OCI-LY3 (cell line): ENCODE results near the gene METTL23.
"Not testable (repeated sequence)": the region's sequence is repeated elsewhere in the genome, so short reads cannot be mapped to it uniquely, and the experiment has no call there.

Experiments
- H2AFZ ChIP-seq: fragments of 200-600, 300-600 bp; shearing (Covaris generic); 2 replicates; pipeline ENCODE4 v1.6.0; 2014; ENCODE audit warnings: antibody characterized with exemption, low read depth, low read length
- H3K27ac ChIP-seq: fragments of 200-600, 300-600 bp; sonication (generic); 2 replicates; pipeline ENCODE4 v1.5.1; 2014; ENCODE audit warnings: mild to moderate bottlenecking, low read length, moderate library complexity, mixed read lengths
- H3K27me3 ChIP-seq: fragments of 200-600, 300-600 bp; sonication (generic); 2 replicates; pipeline ENCODE4 v1.6.1; 2014; ENCODE audit warnings: low read depth, low read length, mixed read lengths
- H3K36me3 ChIP-seq: fragments of 200-600, 300-600 bp; sonication (generic); replicated peaks from 2 replicates; pipeline ENCODE3; 2014; ENCODE audit warnings: low read depth, low read length, mixed read lengths
- H3K4me1 ChIP-seq: fragments of 300-600, 200-600 bp; sonication (generic); 2 replicates; pipeline ENCODE4 v1.6.1; 2014; ENCODE audit warnings: low read length, mixed read lengths
- H3K4me2 ChIP-seq: fragments of 200-600, 300-600 bp; sonication (generic); 2 replicates; pipeline ENCODE4 v1.6.1; 2014; ENCODE audit warnings: low read length, mixed read lengths
- H3K4me3 ChIP-seq: fragments of 300-600, 200-600 bp; sonication (generic); 2 replicates; pipeline ENCODE4 v1.5.1; 2014; ENCODE audit warnings: antibody characterized with exemption, mild to moderate bottlenecking, low read length, moderate library complexity
- H3K79me2 ChIP-seq: fragments of 300-600, 200-600 bp; shearing (Covaris generic); 2 replicates; pipeline ENCODE4 v1.6.1; 2014; ENCODE audit warnings: mild to moderate bottlenecking, low read length, mixed read lengths
- H3K9ac ChIP-seq: fragments of 300-600, 200-600 bp; shearing (Covaris generic); 2 replicates; pipeline ENCODE4 v1.6.0; 2014; ENCODE audit warnings: mild to moderate bottlenecking, low read length, moderate library complexity
- H3K9me3 ChIP-seq: fragments of 200-600, 300-600 bp; shearing (Covaris generic); 2 replicates; pipeline ENCODE4 v1.6.1; 2014; ENCODE audit warnings: low read length, mixed read lengths; ENCODE audit not compliant: insufficient read depth
- H4K20me1 ChIP-seq: fragments of 200-600, 300-600 bp; sonication (generic); 2 replicates; pipeline ENCODE4 v1.6.1; 2016; ENCODE audit warnings: low read length, mixed read lengths; ENCODE audit not compliant: insufficient read depth
- EZH2phosphoT487 ChIP-seq: fragments of 200-600 bp; shearing (Covaris generic); IDR thresholded peaks from 2 replicates; pipeline ENCODE4 v1.6.1; 2018; ENCODE audit warnings: antibody characterized with exemption, mixed run types, low read depth
- TF ChIP-seq, protein P1 (sequence below): fragments of 200-600, 300-600 bp; sonication (generic); IDR thresholded peaks from 2 replicates; pipeline ENCODE4 v1.5.1; 2014; ENCODE audit warnings: antibody characterized with exemption, low read length, low read depth

METTL23 gene

DNA sequence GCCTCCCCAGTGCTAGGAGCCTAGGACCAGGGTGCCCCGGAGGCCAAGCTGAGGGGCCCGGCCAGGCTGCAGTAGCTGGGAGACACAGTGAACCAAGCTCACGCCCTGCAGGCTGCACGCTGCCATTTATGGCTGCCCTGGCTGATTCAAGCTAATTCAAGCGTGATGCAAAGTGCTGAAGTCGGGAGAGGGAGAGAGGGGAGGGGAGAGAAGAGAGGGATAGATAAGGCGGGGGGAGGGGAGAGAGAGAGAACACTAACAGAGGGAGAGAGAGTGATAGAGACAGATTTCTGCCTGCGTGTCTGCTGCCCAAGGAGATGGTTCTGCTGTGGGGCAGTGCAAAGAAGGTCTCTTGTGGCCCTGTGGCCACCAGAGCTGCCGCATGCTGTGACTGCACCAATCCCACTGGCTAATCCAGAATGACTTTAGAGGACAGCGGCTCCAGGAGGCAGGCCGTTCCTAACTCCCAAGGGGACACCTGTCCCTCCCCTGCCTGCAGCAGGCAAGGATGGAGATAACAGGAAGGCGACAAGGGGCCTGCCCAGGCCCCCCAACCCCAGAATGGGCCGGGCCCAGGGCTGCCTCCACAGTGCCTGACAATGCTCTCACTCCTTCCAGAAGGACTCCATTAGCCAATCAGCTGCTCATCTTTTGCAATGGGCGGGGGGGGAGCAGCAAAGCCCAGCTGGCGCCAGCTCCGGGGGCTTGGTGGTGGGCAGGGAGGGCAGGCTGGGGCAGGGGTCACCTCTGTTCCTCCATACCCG, 28.8 kb upstream of the METTL23 start:
- H3K4me1 ChIP-seq = peaks cover 48% of the 10 kb centered on the region
- H2AFZ ChIP-seq = no peak overlapping the region
- H3K27me3 ChIP-seq = peaks cover 4% of the 10 kb centered on the region; the same call in 1 of the 2 replicates
- no peaks in the 10 kb centered on the region for H3K79me2 ChIP-seq
- H4K20me1 ChIP-seq = no peaks in the 10 kb centered on the region
- no peaks in the 10 kb centered on the region for H3K36me3 ChIP-seq
- no peaks in the 10 kb centered on the region for H3K9me3 ChIP-seq
- TF ChIP-seq, protein P1, sequence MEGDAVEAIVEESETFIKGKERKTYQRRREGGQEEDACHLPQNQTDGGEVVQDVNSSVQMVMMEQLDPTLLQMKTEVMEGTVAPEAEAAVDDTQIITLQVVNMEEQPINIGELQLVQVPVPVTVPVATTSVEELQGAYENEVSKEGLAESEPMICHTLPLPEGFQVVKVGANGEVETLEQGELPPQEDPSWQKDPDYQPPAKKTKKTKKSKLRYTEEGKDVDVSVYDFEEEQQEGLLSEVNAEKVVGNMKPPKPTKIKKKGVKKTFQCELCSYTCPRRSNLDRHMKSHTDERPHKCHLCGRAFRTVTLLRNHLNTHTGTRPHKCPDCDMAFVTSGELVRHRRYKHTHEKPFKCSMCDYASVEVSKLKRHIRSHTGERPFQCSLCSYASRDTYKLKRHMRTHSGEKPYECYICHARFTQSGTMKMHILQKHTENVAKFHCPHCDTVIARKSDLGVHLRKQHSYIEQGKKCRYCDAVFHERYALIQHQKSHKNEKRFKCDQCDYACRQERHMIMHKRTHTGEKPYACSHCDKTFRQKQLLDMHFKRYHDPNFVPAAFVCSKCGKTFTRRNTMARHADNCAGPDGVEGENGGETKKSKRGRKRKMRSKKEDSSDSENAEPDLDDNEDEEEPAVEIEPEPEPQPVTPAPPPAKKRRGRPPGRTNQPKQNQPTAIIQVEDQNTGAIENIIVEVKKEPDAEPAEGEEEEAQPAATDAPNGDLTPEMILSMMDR = no peak
- no peak for TF ChIP-seq EZH2phosphoT487
- no peak overlapping the region for H3K9ac ChIP-seq
- peak overlapping the region; percentile 78 for H3K4me2 ChIP-seq
- H3K4me3 ChIP-seq = 0 out of 2 replicates have a peak overlapping the region, but pooled peaks have one; percentile 34
- no peak overlapping the region for H3K27ac ChIP-seq

DNA sequence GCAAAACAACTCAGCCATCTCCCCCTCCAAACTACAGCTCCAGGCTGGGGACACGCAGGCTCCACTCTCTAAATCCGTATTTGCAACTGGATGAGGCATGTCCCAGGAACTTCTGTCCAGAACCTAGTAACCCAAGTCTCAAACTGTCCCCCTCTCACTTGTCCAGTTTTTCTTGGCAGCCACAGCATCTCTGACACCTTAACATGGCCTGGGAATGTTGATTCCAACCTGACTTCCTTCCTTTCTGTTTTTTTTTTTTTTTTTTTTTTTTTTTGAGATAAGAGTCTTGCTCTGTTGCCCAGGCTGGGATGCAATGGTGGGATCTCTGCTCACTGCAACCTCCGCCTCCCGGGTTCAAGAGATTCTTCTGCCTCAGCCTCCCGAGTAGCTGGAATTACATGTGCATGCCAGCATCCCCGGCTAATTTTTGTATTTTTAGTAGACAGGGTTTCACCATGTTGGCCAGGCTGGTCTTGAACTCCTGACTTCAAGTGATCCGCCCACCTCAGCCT, 28.1 kb upstream of the METTL23 start:
- not testable (repeated sequence) for H3K9ac ChIP-seq, H3K4me2 ChIP-seq, H4K20me1 ChIP-seq, H3K79me2 ChIP-seq, H3K27ac ChIP-seq, H3K27me3 ChIP-seq, H2AFZ ChIP-seq, H3K36me3 ChIP-seq, H3K9me3 ChIP-seq, H3K4me3 ChIP-seq
- H3K4me1 ChIP-seq = peaks cover 42% of the 10 kb centered on the region

DNA sequence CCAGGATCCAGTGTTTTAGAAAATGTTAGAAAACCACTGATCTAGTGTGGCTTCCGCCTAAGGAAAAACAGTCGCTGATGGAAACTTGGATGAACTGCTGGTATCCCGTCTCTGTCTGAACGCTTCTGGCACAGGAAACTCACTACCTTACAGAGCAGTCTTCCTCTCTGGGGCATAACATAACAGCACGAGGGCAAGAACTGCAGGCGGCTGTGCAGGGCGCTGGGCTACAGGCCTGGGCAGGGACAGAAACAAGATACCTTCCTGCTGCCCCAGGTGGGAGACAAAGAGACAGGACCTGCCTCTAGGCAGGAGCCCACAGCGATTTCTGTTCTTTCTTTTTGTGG, 26.4 kb upstream of the METTL23 start:
- Histone ChIP-seq H4K20me1 (no peaks in the 10 kb centered on the region), H3K4me3 (peak overlapping the region; percentile 30), H3K4me1 (peaks cover 38% of the 10 kb centered on the region), H3K9ac (peak overlapping the region; percentile 35; the same call in 1 of the 2 replicates), H3K4me2 (peak overlapping the region; percentile 61), H3K27ac (no peak overlapping the region; the same call in 1 of the 2 replicates), H3K27me3 (peaks cover 4% of the 10 kb centered on the region; the same call in 1 of the 2 replicates), H3K36me3 (no peaks in the 10 kb centered on the region), H3K9me3 (no peaks in the 10 kb centered on the region), H2AFZ (peak overlapping the region; percentile 58; the same call in 1 of the 2 replicates), H3K79me2 (no peaks in the 10 kb centered on the region)
- TF ChIP-seq, protein P1 = no peak
- no peak for TF ChIP-seq EZH2phosphoT487

DNA sequence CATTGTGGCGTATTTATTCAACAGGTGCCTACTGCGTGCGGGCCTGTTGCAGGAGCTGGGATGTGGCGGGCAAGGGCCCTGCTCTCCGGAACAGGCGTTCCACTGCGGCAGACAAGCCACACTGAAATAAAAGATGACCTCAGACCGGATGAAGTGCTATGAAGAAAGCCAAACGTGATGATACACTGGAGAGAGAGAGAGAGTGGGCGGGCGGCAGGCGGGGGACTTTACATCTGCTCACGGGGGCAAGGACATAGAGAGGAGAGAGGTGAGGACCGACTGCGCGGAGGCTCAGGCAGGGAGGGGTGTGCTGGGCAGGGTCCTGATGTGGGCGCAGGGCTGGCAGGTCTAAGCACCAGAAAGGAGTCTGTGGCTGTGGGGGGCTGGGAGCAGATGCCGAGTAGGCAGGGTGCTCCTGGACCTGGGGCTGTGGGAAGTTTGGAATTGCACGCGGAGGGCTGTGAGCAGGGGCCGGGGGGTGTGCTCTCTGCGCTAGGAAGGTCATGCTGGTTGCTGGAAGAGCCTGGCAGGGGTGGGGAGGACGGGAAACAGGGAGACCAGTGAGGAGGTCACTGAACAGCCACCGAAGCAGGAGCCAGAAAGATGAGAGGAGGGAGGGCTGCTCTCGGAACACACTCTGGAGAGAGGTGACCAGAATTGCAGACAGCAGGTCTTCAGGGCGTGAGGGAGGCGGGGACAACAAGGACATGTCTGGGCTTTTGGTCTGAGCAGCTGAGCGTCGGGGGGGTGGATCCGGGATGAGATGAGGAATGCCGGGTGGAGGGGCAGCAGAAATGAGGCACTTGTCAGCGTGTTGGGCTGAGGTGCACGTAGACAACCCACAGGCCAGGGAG, 25.8 kb upstream of the METTL23 start:
- H3K27ac ChIP-seq = no peak overlapping the region; the same call in 1 of the 2 replicates

More for the DNA sequence above, 25.8 kb upstream of the METTL23 start:
- Histone ChIP-seq H3K4me3 (peak overlapping the region; percentile 30), H3K27me3 (peaks cover 4% of the 10 kb centered on the region; the same call in 1 of the 2 replicates), H3K36me3 (no peaks in the 10 kb centered on the region), H3K9ac (peak overlapping the region; percentile 35; the same call in 1 of the 2 replicates), H4K20me1 (no peaks in the 10 kb centered on the region), H3K79me2 (no peaks in the 10 kb centered on the region), H3K4me1 (peaks cover 37% of the 10 kb centered on the region), H3K4me2 (peak overlapping the region; percentile 61), H2AFZ (peak overlapping the region; percentile 58; the same call in 1 of the 2 replicates), H3K9me3 (no peaks in the 10 kb centered on the region)
- TF ChIP-seq, protein P1 = no peak
- TF ChIP-seq EZH2phosphoT487 = no peak
